T-helper 1 cell treated with Interleukin-12 subunit alpha and Interleukin-12 subunit beta and Interleukin-4 antibody, amounts not matched to agents 30 μg/mL and 1 μg/mL, for 36 hours (primary cell): Measurements from ENCODE around the gene ATF1.
A peak's percentile ranks its signal among the peaks of the same experiment; 100 is the strongest.
"Not testable (repeated sequence)": the region's sequence is repeated elsewhere in the genome, so short reads cannot be mapped to it uniquely, and the experiment has no call there.

ENCODE experiments used
- H3K27ac Mint-ChIP-seq: one replicate; pipeline ENCODE4 v1.8.0; 2021; ENCODE audit warnings: mild to moderate bottlenecking, mixed read lengths
- H3K27me3 Mint-ChIP-seq: one replicate; pipeline ENCODE4 v1.8.0; 2021; ENCODE audit warnings: low read depth, mixed read lengths
- H3K36me3 Mint-ChIP-seq: one replicate; pipeline ENCODE4 v1.8.0; 2021; ENCODE audit warnings: low read depth, mixed read lengths
- H3K4me1 Mint-ChIP-seq: one replicate; pipeline ENCODE4 v1.8.0; 2021; ENCODE audit warnings: low read depth, mixed read lengths
- H3K4me3 Mint-ChIP-seq: one replicate; pipeline ENCODE4 v1.8.0; 2021; ENCODE audit warnings: mild to moderate bottlenecking, moderate library complexity, mixed read lengths
- H3K9me3 Mint-ChIP-seq: one replicate; pipeline ENCODE4 v1.8.0; 2021; ENCODE audit warnings: mixed read lengths

ATF1 gene

GRCh38 chr12:50803230-50803875 lies 39.5 kb downstream of the ATF1 start:
- Mint-ChIP-seq H3K27ac (no peak overlapping the region), H3K36me3 (peaks cover 33% of the 10 kb centered on the region), H3K4me1 (no peaks in the 10 kb centered on the region), H3K9me3 (peaks cover 18% of the 10 kb centered on the region), H3K4me3 (no peak overlapping the region), H3K27me3 (no peaks in the 10 kb centered on the region)

DNA sequence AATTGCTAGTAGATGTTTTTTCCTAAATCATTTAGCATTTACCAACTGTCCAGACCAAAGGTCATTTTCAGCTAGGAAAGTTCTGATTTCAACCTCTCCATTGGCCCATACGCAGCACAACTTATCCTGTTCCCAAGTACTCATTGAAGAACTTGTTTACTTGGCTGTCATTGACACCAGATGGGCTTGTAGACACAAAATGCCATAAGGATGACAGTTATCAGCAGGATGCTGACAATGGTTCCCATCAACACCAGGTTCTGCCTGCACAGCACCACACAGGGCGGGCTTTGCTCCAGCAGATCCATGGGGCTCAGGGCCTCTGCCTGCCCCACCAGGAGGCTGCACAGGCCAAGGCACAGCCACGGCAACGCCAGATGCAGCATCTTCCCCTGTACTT lies 42.3 kb downstream of the ATF1 start:
- Mint-ChIP-seq H3K4me3 (no peak overlapping the region), H3K27ac (no peak overlapping the region), H3K4me1 (no peaks in the 10 kb centered on the region), H3K36me3 (peaks cover 13% of the 10 kb centered on the region), H3K27me3 (no peaks in the 10 kb centered on the region), H3K9me3 (no peaks in the 10 kb centered on the region)

DNA sequence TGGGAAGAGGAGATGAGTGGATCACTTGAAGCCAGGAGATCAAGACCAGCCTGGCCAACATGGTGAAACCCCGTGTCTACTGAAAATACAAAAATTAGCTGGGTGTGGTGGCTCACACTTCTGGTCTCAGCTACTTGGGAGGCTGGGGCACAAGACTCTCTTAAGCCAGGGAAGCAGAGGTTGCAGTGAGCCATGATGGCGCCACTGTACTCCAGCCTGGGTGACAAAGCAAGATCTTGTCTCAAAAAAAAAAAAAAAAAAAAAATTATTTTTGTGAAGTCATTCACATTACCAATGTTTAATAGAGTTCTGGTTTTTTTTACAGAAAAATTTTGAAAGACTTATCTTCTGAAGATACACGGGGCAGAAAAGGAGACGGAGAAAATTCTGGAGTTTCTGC lies 45.2 kb downstream of the ATF1 start:
- H3K9me3 Mint-ChIP-seq, H3K4me1 Mint-ChIP-seq, H3K27me3 Mint-ChIP-seq, H3K4me3 Mint-ChIP-seq, H3K27ac Mint-ChIP-seq: not testable (repeated sequence)
- peaks cover 13% of the 10 kb centered on the region for H3K36me3 Mint-ChIP-seq

DNA sequence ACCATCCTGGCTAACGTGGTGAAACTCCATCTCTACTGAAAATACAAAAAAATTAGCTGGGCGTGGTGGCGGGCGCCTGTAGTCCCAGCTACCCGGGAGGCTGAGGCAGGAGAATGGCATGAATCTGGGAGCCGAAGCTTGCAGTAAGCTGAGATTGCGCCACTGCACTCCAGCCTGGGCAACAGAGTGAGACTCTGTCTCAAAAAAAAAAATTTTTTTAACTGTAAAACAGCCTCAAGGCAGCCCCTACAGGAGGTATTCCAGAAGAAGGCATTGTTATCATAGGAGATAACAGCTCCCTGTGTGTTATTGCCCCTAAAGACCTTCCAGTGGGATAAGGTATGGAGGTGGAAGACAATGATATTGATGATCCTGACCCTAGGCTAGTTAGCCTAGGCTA lies 51.0 kb downstream of the ATF1 start:
- H3K36me3 Mint-ChIP-seq, result peaks cover 36% of the 10 kb centered on the region
- H3K27me3 Mint-ChIP-seq, H3K27ac Mint-ChIP-seq, H3K4me1 Mint-ChIP-seq, H3K9me3 Mint-ChIP-seq, H3K4me3 Mint-ChIP-seq: not testable (repeated sequence)

DNA sequence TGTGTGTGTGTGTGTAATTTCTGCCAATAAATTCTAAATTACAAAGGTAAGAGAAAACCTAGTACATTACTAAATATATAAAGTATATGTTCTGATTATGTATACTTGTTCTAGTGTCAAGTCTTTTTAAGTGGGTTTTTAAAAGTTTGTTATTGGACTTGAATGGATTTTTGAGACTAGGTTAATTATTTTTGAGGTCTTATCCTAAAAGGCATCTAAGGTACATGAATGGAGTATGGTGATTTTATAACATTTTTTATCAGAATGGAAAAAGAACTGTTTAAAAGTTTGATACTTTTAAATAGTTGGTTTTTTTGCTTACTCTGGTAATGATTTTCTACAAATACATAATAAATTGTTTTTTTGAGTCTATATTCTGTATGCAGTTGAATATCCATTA lies 56.3 kb downstream of the ATF1 start:
- Mint-ChIP-seq H3K27ac (no peak overlapping the region), H3K4me1 (peaks cover 3% of the 10 kb centered on the region), H3K9me3 (no peaks in the 10 kb centered on the region), H3K36me3 (peaks cover 24% of the 10 kb centered on the region), H3K27me3 (no peaks in the 10 kb centered on the region), H3K4me3 (no peak overlapping the region)

DNA sequence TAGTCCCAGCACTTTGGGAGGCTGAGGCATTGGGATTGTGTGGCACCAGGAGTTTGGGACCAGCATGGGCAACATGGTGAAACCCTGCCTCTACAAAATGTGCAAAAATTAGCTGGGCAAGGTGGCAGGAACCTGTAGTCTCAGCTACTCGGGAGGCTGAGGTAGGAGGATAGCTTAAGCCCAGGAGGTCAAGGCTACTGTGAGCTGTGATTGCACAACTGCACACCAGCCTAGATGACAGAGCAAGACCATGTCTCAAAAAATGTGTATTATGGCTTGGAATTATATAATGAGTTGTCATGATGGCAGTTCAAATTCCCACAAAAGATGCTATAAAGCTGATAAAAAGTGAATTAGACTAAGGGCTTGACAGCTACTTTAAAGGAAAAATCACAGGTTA lies 58.2 kb downstream of the ATF1 start:
- Mint-ChIP-seq H3K9me3 (no peaks in the 10 kb centered on the region), H3K27me3 (no peaks in the 10 kb centered on the region), H3K4me1 (peaks cover 4% of the 10 kb centered on the region), H3K4me3 (no peak overlapping the region), H3K36me3 (peaks cover 11% of the 10 kb centered on the region), H3K27ac (no peak overlapping the region)

- not testable (repeated sequence) for H3K4me3 Mint-ChIP-seq, H3K27me3 Mint-ChIP-seq, H3K4me1 Mint-ChIP-seq, H3K36me3 Mint-ChIP-seq, H3K27ac Mint-ChIP-seq, H3K9me3 Mint-ChIP-seq
Measured at GRCh38 chr12:50823724-50824123, 59.8 kb downstream of the ATF1 start.

DNA sequence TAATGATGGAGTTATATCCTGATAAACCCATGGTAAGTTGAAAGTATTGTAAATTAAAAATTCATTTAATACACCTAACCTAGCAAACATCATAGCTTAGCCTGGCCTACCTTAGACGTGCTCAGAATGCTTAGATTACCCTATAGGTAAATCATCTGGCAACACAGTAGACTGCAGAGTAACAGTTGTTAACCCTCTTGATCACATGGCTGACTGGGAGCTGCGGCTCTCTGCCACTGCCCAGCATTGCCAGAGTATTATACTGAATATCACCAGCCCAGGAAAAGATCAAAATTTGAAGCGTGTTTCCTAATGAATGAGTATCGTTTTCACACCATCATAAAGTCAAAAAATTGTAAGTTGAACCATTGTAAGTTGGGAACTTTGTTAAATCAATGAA lies 61.0 kb downstream of the ATF1 start:
- Mint-ChIP-seq H3K36me3 (no peaks in the 10 kb centered on the region), H3K9me3 (no peaks in the 10 kb centered on the region), H3K27me3 (no peaks in the 10 kb centered on the region), H3K27ac (peak overlapping the region; percentile 85), H3K4me1 (peaks cover 4% of the 10 kb centered on the region), H3K4me3 (no peak overlapping the region)

GRCh38 chr12:50825372-50825838 lies 61.5 kb downstream of the ATF1 start:
- H3K9me3 Mint-ChIP-seq, result no peaks in the 10 kb centered on the region
- H3K27me3 Mint-ChIP-seq, result no peaks in the 10 kb centered on the region
- peaks cover 4% of the 10 kb centered on the region for H3K4me1 Mint-ChIP-seq
- H3K36me3 Mint-ChIP-seq, result no peaks in the 10 kb centered on the region
- H3K27ac Mint-ChIP-seq, result peak overlapping the region; percentile 85
- no peak overlapping the region for H3K4me3 Mint-ChIP-seq

GRCh38 chr12:50828121-50828520 lies 64.2 kb downstream of the ATF1 start:
- Mint-ChIP-seq H3K27ac (no peak overlapping the region), H3K27me3 (no peaks in the 10 kb centered on the region), H3K4me1 (peaks cover 4% of the 10 kb centered on the region), H3K4me3 (no peak overlapping the region), H3K9me3 (peaks cover 13% of the 10 kb centered on the region), H3K36me3 (no peaks in the 10 kb centered on the region)

GRCh38 chr12:50828886-50829285 lies 65.0 kb downstream of the ATF1 start:
- Mint-ChIP-seq H3K27ac (no peak overlapping the region), H3K27me3 (no peaks in the 10 kb centered on the region), H3K36me3 (no peaks in the 10 kb centered on the region), H3K4me1 (peaks cover 4% of the 10 kb centered on the region), H3K4me3 (no peak overlapping the region), H3K9me3 (peaks cover 19% of the 10 kb centered on the region)

GRCh38 chr12:50833801-50834200 lies 69.9 kb downstream of the ATF1 start:
- H3K36me3 Mint-ChIP-seq, H3K4me1 Mint-ChIP-seq, H3K27ac Mint-ChIP-seq, H3K27me3 Mint-ChIP-seq, H3K4me3 Mint-ChIP-seq: not testable (repeated sequence)
- peaks cover 42% of the 10 kb centered on the region for H3K9me3 Mint-ChIP-seq

GRCh38 chr12:50839042-50839441 lies 75.1 kb downstream of the ATF1 start:
- no peaks in the 10 kb centered on the region for H3K4me1 Mint-ChIP-seq
- H3K36me3 Mint-ChIP-seq, result peaks cover 3% of the 10 kb centered on the region
- no peak overlapping the region for H3K27ac Mint-ChIP-seq
- H3K9me3 Mint-ChIP-seq, result peaks cover 39% of the 10 kb centered on the region
- no peak overlapping the region for H3K4me3 Mint-ChIP-seq
- no peaks in the 10 kb centered on the region for H3K27me3 Mint-ChIP-seq

GRCh38 chr12:50840809-50841487 lies 77.0 kb downstream of the ATF1 start:
- Mint-ChIP-seq H3K4me1 (no peaks in the 10 kb centered on the region), H3K9me3 (peaks cover 20% of the 10 kb centered on the region), H3K27me3 (peaks cover 5% of the 10 kb centered on the region), H3K36me3 (peaks cover 3% of the 10 kb centered on the region), H3K4me3 (no peak overlapping the region), H3K27ac (no peak overlapping the region)

- Mint-ChIP-seq H3K36me3 (peaks cover 3% of the 10 kb centered on the region), H3K27ac (no peak overlapping the region), H3K9me3 (peaks cover 18% of the 10 kb centered on the region), H3K27me3 (peaks cover 5% of the 10 kb centered on the region), H3K4me3 (no peak overlapping the region), H3K4me1 (no peaks in the 10 kb centered on the region)
Measured at GRCh38 chr12:50841716-50842531, 78.0 kb downstream of the ATF1 start.
